Measurements from ENCODE around the gene KCNQ4.

KCNQ4 gene

GRCh38 chr1:40756523-40756922 lies 27.1 kb upstream of the KCNQ4 start:
- TF ChIP-seq ZNF274 (IDR thresholded peaks at IDR 0.05; ENCODE audit: low read depth, low read length), result no peak
- TF ChIP-seq YY1 (IDR thresholded peaks at IDR 0.05; ENCODE audit: insufficient read depth, insufficient read length), result no peak
- TF ChIP-seq SUZ12 (IDR thresholded peaks at IDR 0.05; ENCODE audit: extremely low read depth, insufficient read depth, insufficient read length), result no peak
- Histone ChIP-seq H3K27me3 (ENCODE audit: insufficient read depth, insufficient read length) (no peaks in the 10 kb centered on the region), H3K9me3 (ENCODE audit: insufficient read depth, low read length) (no peaks in the 10 kb centered on the region), H3K36me3 (ENCODE audit: insufficient read depth, insufficient read length, low read length) (peaks cover 91% of the 10 kb centered on the region), H3K4me3 (ENCODE audit: insufficient read length, low read depth) (no peak overlapping the region), H3K9ac (ENCODE audit: insufficient read length, low read depth) (no peak overlapping the region), H3K4me1 (ENCODE audit: insufficient read depth, insufficient read length) (no peaks in the 10 kb centered on the region)
- no peak for DNase-seq (ENCODE audit: low read depth, low spot score)

- DNase-seq (ENCODE audit: low read depth, low spot score), result no peak
- H3K27me3 ChIP-seq (ENCODE audit: insufficient read depth, insufficient read length), result no peaks in the 10 kb centered on the region
- no peak overlapping the region for H3K4me3 ChIP-seq (ENCODE audit: insufficient read length, low read depth)
- no peak overlapping the region for H3K9ac ChIP-seq (ENCODE audit: insufficient read length, low read depth)
- H3K36me3 ChIP-seq (ENCODE audit: insufficient read depth, insufficient read length, low read length), result peaks cover 90% of the 10 kb centered on the region
- TF ChIP-seq SUZ12 (IDR thresholded peaks at IDR 0.05; ENCODE audit: extremely low read depth, insufficient read depth, insufficient read length) (no peak), ZNF274 (IDR thresholded peaks at IDR 0.05; ENCODE audit: low read depth, low read length) (no peak), YY1 (IDR thresholded peaks at IDR 0.05; ENCODE audit: insufficient read depth, insufficient read length) (no peak)
- no peaks in the 10 kb centered on the region for H3K9me3 ChIP-seq (ENCODE audit: insufficient read depth, low read length)
- no peaks in the 10 kb centered on the region for H3K4me1 ChIP-seq (ENCODE audit: insufficient read depth, insufficient read length)
These were observed 26.5 kb upstream of the KCNQ4 start for GRCh38 chr1:40757084-40757483.

GRCh38 chr1:40758004-40758403 lies 25.6 kb upstream of the KCNQ4 start:
- peaks cover 91% of the 10 kb centered on the region for H3K36me3 ChIP-seq (ENCODE audit: insufficient read depth, insufficient read length, low read length)
- no peak overlapping the region for H3K9ac ChIP-seq (ENCODE audit: insufficient read length, low read depth)
- no peak for DNase-seq (ENCODE audit: low read depth, low spot score)
- no peak overlapping the region for H3K4me3 ChIP-seq (ENCODE audit: insufficient read length, low read depth)
- H3K9me3 ChIP-seq (ENCODE audit: insufficient read depth, low read length), result no peaks in the 10 kb centered on the region
- no peaks in the 10 kb centered on the region for H3K4me1 ChIP-seq (ENCODE audit: insufficient read depth, insufficient read length)
- TF ChIP-seq SUZ12 (IDR thresholded peaks at IDR 0.05; ENCODE audit: extremely low read depth, insufficient read depth, insufficient read length) (no peak), YY1 (IDR thresholded peaks at IDR 0.05; ENCODE audit: insufficient read depth, insufficient read length) (no peak), ZNF274 (IDR thresholded peaks at IDR 0.05; ENCODE audit: low read depth, low read length) (no peak)
- H3K27me3 ChIP-seq (ENCODE audit: insufficient read depth, insufficient read length), result no peaks in the 10 kb centered on the region

- Histone ChIP-seq H3K36me3 (ENCODE audit: insufficient read depth, insufficient read length, low read length) (peaks cover 91% of the 10 kb centered on the region), H3K4me1 (ENCODE audit: insufficient read depth, insufficient read length) (no peaks in the 10 kb centered on the region), H3K4me3 (ENCODE audit: insufficient read length, low read depth) (no peak overlapping the region), H3K27me3 (ENCODE audit: insufficient read depth, insufficient read length) (no peaks in the 10 kb centered on the region), H3K9me3 (ENCODE audit: insufficient read depth, low read length) (no peaks in the 10 kb centered on the region), H3K9ac (ENCODE audit: insufficient read length, low read depth) (no peak overlapping the region)
- no peak for DNase-seq (ENCODE audit: low read depth, low spot score)
- TF ChIP-seq SUZ12 (IDR thresholded peaks at IDR 0.05; ENCODE audit: extremely low read depth, insufficient read depth, insufficient read length) (no peak), ZNF274 (IDR thresholded peaks at IDR 0.05; ENCODE audit: low read depth, low read length) (no peak), YY1 (IDR thresholded peaks at IDR 0.05; ENCODE audit: insufficient read depth, insufficient read length) (no peak)
These were observed 24.8 kb upstream of the KCNQ4 start for GRCh38 chr1:40758578-40759343.

- no peak for TF ChIP-seq ZNF274 (IDR thresholded peaks at IDR 0.05; ENCODE audit: low read depth, low read length)
- peaks cover 88% of the 10 kb centered on the region for H3K36me3 ChIP-seq (ENCODE audit: insufficient read depth, insufficient read length, low read length)
- no peak overlapping the region for H3K4me3 ChIP-seq (ENCODE audit: insufficient read length, low read depth)
- no peak overlapping the region for H3K9ac ChIP-seq (ENCODE audit: insufficient read length, low read depth)
- no peaks in the 10 kb centered on the region for H3K4me1 ChIP-seq (ENCODE audit: insufficient read depth, insufficient read length)
- no peaks in the 10 kb centered on the region for H3K27me3 ChIP-seq (ENCODE audit: insufficient read depth, insufficient read length)
- no peak for DNase-seq (ENCODE audit: low read depth, low spot score)
- no peaks in the 10 kb centered on the region for H3K9me3 ChIP-seq (ENCODE audit: insufficient read depth, low read length)
These were observed 22.6 kb upstream of the KCNQ4 start for GRCh38 chr1:40760984-40761383.

- Histone ChIP-seq H3K9me3 (ENCODE audit: insufficient read depth, low read length) (no peaks in the 10 kb centered on the region), H3K27me3 (ENCODE audit: insufficient read depth, insufficient read length) (no peaks in the 10 kb centered on the region), H3K4me1 (ENCODE audit: insufficient read depth, insufficient read length) (no peaks in the 10 kb centered on the region), H3K9ac (ENCODE audit: insufficient read length, low read depth) (no peak overlapping the region), H3K36me3 (ENCODE audit: insufficient read depth, insufficient read length, low read length) (peaks cover 88% of the 10 kb centered on the region), H3K4me3 (ENCODE audit: insufficient read length, low read depth) (no peak overlapping the region)
- DNase-seq (ENCODE audit: low read depth, low spot score), result no peak
- TF ChIP-seq SUZ12 (IDR thresholded peaks at IDR 0.05; ENCODE audit: extremely low read depth, insufficient read depth, insufficient read length), result no peak
- no peak for TF ChIP-seq ZNF274 (IDR thresholded peaks at IDR 0.05; ENCODE audit: low read depth, low read length)
- TF ChIP-seq YY1 (IDR thresholded peaks at IDR 0.05; ENCODE audit: insufficient read depth, insufficient read length), result no peak
These were observed 21.3 kb upstream of the KCNQ4 start for GRCh38 chr1:40762144-40762923.

GRCh38 chr1:40763742-40764532 lies 19.6 kb upstream of the KCNQ4 start:
- no peaks in the 10 kb centered on the region for H3K27me3 ChIP-seq (ENCODE audit: insufficient read depth, insufficient read length)
- H3K4me1 ChIP-seq (ENCODE audit: insufficient read depth, insufficient read length), result no peaks in the 10 kb centered on the region
- no peak for TF ChIP-seq SUZ12 (IDR thresholded peaks at IDR 0.05; ENCODE audit: extremely low read depth, insufficient read depth, insufficient read length)
- TF ChIP-seq YY1 (IDR thresholded peaks at IDR 0.05; ENCODE audit: insufficient read depth, insufficient read length), result no peak
- no peak for TF ChIP-seq ZNF274 (IDR thresholded peaks at IDR 0.05; ENCODE audit: low read depth, low read length)
- H3K9me3 ChIP-seq (ENCODE audit: insufficient read depth, low read length), result no peaks in the 10 kb centered on the region
- DNase-seq (ENCODE audit: low read depth, low spot score), result no peak
- H3K4me3 ChIP-seq (ENCODE audit: insufficient read length, low read depth), result no peak overlapping the region
- peaks cover 85% of the 10 kb centered on the region for H3K36me3 ChIP-seq (ENCODE audit: insufficient read depth, insufficient read length, low read length)
- H3K9ac ChIP-seq (ENCODE audit: insufficient read length, low read depth), result no peak overlapping the region

Measured in NT2/D1 (cell line).